ENCODE measurements around the gene MORN4.
A peak's percentile ranks its signal among the peaks of the same experiment; 100 is the strongest.

Gene MORN4

GRCh38 chr10:97573021-97573420 lies 60.3 kb downstream of the MORN4 start:
- DNase-seq (ENCODE audit: low spot score): no peak

GRCh38 chr10:97572214-97572989 lies 60.9 kb downstream of the MORN4 start, which contains the start of gene ANKRD2:
Gene ANKRD2, plus strand, starts transcription at chr10:97572779. Its CDS starts 10 bp downstream, at chr10:97572789.
- peak; percentile 57 for DNase-seq (ENCODE audit: low spot score)

- DNase-seq (ENCODE audit: low spot score): peak; percentile 36
Observed at GRCh38 chr10:97571622-97572021, 61.7 kb downstream of the MORN4 start.

GRCh38 chr10:97570789-97571471 lies 62.4 kb downstream of the MORN4 start:
- DNase-seq (ENCODE audit: low spot score): no peak

GRCh38 chr10:97570146-97570788 lies 63.0 kb downstream of the MORN4 start:
- no peak for DNase-seq (ENCODE audit: low spot score)

- no peak for DNase-seq (ENCODE audit: low spot score)
Observed at GRCh38 chr10:97567891-97568290, 65.4 kb downstream of the MORN4 start.

GRCh38 chr10:97566336-97566996 lies 66.8 kb downstream of the MORN4 start:
- DNase-seq (ENCODE audit: low spot score): no peak

- no peak for DNase-seq (ENCODE audit: low spot score)
Observed at GRCh38 chr10:97564776-97565175, 68.5 kb downstream of the MORN4 start.
